Coronary artery (tissue), 2 donors: ENCODE data around the gene APPBP2.
"Not testable (repeated sequence)": the region's sequence is repeated elsewhere in the genome, so short reads cannot be mapped to it uniquely, and the experiment has no call there.

Experiments
- DNase-seq: peaks from one replicate; pipeline ENCODE4 v3.0.0-alpha.2; 2017; ENCODE audit warnings: low spot score
- H3K27ac ChIP-seq, 2 donors: fragments of 200-600 bp; sonication (generic); one replicate each; pipeline ENCODE4 v1.5.1; 2016 to 2019
- H3K4me3 ChIP-seq: fragments of 200-600 bp; sonication (generic); 2 replicates; pipeline ENCODE4 v1.5.1; 2016; ENCODE audit warnings: mild to moderate bottlenecking, moderate library complexity
- TF ChIP-seq, protein P1 (sequence below): fragments of 200-600 bp; sonication (generic); IDR thresholded peaks from one replicate; pipeline ENCODE4 v1.5.1; 2019; ENCODE audit warnings: antibody characterized with exemption

The APPBP2 gene

DNA sequence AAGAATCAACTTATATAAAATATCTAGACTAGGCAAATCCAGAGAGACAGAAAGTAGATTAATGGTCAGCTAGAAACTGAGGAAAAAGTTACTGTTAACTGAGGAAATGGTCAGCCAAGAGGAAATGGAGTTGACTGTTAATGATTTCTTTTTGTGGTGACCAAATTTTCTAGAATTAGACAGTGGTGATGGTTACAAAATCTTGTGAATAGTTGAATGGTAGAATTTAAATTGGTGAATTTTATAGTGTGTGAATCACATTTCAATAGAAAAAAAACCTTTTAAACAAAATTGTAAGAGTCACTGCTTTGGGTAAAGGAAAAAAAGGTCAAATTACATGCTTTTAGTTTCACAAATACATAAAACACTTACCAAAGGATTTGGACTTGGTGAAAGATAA is 30.0 kb downstream of the APPBP2 start:
- Histone ChIP-seq H3K27ac (no peak overlapping the region), H3K4me3 (no peak overlapping the region)
- TF ChIP-seq, protein P1, sequence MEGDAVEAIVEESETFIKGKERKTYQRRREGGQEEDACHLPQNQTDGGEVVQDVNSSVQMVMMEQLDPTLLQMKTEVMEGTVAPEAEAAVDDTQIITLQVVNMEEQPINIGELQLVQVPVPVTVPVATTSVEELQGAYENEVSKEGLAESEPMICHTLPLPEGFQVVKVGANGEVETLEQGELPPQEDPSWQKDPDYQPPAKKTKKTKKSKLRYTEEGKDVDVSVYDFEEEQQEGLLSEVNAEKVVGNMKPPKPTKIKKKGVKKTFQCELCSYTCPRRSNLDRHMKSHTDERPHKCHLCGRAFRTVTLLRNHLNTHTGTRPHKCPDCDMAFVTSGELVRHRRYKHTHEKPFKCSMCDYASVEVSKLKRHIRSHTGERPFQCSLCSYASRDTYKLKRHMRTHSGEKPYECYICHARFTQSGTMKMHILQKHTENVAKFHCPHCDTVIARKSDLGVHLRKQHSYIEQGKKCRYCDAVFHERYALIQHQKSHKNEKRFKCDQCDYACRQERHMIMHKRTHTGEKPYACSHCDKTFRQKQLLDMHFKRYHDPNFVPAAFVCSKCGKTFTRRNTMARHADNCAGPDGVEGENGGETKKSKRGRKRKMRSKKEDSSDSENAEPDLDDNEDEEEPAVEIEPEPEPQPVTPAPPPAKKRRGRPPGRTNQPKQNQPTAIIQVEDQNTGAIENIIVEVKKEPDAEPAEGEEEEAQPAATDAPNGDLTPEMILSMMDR, result no peak
- DNase-seq, result no peak

DNA sequence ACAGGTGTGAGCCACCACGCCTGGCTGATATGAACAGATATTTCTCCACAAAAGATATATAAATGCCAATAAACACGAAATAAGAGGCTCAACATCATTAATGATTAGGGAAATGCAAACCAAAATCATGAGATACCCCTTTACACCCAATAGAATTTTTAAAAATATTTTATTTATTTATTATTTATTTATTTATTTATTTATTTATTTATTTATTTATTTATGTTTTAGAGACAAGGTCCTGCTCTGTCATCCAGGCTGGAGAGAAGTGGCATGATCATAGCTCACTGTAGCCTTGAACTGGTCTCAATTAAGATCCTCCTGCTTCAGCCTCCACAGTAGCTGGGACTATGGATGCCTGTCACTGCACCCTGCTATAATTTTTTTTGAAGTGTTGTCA is 30.8 kb downstream of the APPBP2 start:
- Histone ChIP-seq H3K27ac (no peak overlapping the region), H3K4me3 (no peak overlapping the region)
- DNase-seq, result no peak
- TF ChIP-seq, protein P1, result no peak

DNA sequence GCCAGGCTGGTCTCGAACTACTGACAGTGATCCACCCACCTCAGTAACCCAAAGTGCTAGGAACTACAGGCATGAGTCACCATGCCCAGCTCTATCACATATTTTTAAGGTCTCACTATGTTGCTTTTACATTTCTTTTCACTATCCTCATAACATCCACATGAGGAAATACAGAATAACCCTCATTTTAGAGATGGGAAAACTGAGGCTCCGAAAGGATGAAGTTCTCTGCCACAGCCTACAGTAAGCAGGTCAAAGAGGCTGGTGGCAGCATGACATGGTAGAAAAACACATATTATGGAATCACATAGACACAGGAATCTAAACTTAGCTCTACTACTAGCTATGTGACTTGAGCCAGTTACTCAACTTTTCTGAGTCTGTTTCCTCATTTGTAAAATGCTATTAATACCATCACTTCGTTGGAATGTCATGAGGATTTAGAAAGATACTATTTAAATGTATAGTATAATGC is 32.2 kb downstream of the APPBP2 start:
- no peak overlapping the region for H3K27ac ChIP-seq
- H3K4me3 ChIP-seq, result no peak overlapping the region
- DNase-seq, result no peak
- TF ChIP-seq, protein P1, result no peak

DNA sequence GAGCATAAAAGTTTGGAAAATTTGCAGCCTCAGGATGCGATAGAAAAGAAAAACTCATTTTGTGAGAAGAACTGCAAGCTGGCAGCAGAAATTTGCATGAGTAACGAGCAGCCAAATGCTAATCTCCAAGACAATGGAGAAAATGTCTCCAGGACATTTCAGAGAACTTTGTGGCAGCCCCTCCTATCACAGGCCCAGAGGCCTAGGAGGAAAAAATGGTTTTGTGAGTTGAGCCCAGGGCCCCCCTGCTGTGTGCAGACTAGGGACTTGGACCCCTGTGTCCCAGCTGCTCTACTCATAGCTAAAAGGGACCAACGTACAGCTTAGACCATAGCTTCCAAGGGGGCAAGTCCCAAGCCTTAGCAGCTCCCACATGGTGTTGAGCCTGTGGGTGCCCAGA is 34.3 kb downstream of the APPBP2 start:
- TF ChIP-seq, protein P1, result no peak
- no peak overlapping the region for H3K27ac ChIP-seq
- no peak for DNase-seq
- H3K4me3 ChIP-seq, result no peak overlapping the region

DNA sequence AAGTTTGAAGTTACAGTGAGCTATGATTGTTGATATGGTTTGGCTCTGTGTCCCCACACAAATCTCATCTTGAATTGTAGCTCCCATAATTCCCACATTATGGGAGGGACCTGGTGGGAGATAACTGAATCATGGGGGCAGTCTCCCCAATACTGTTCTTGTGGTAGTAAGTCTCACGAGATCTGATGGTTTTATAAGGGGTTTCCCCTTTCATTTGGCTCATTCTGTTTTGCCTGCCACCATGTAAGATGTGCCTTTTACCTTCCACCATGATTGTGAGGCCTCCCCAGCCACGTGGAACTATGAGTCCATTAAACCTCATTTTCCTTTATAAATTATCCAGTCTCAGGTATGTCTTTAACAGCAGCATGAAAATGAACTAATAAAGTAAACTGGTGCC is 35.4 kb downstream of the APPBP2 start:
- DNase-seq, H3K27ac ChIP-seq, H3K4me3 ChIP-seq: not testable (repeated sequence)

DNA sequence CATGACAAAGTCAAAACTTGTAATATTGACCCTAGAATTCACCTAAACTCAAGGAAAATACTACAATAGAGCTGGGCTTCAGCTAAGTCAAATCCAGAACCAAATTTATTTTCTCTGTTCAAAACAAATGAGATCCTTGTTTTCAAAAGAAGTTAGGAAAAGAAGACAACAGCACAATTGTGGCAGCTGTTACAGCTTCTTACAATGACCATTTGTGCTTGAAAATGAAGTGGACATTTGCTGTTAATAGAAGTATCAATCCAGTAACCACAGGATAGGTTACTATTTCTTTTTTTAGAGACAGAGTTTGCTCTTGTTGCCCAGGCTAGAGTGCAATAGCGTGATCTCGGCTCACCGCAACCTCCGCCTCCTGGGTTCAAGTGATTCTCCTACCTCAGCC is 44.4 kb downstream of the APPBP2 start:
- Histone ChIP-seq H3K27ac (no peak overlapping the region), H3K4me3 (no peak overlapping the region)
- DNase-seq, result no peak
- TF ChIP-seq, protein P1, result no peak

DNA sequence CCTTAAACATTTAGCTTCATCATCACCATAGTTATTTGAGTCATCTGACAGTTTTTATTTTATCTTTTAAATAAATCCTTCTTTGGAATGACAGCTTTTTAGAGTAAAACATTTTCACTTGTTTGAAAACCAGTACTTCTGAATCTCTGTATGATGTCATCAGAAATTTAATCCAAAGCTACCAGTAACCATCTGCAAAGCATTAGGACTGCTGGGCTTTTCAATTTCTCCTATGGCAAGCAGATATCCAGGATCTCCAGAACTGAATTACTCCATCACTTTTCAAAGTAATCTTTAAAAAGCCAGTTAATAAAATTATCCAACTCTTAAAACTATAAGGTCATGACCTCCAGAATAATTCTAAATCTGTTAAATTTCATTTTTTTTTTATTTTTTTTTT is 52.3 kb downstream of the APPBP2 start:
- TF ChIP-seq, protein P1, result no peak
- Histone ChIP-seq H3K27ac (no peak overlapping the region), H3K4me3 (no peak overlapping the region)
- no peak for DNase-seq

DNA sequence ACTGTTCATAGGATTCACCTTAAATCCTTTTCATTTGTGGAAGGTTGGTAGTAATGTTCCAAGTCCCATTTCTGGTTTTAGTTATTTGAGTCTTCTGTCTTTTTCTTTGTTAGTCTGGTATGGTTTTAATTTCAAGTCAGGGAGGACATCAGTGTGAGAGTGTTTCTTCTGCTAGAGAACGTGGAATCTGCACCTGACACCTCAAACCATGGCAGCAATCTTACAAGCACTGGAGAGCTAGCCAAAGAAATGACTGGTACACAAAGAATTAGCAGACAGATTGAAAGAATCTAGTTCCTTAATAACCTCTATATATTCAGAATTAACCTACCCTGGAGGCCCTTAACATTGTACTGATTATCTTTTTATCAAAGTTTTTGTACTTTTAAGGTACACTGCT is 53.6 kb downstream of the APPBP2 start:
- H3K4me3 ChIP-seq, result no peak overlapping the region
- TF ChIP-seq, protein P1, result no peak
- H3K27ac ChIP-seq, result no peak overlapping the region
- no peak for DNase-seq
